K562 (cell line): Measurements from ENCODE around the gene TPM4. TPM values are rescaled to one million over a fixed set of nuclear protein-coding genes. Genes with fewer than 3 reads are reported as not detected.

ENCODE experiments used
- ARNT ChIP-seq, 2 experiments: fragments of 450-650 bp; IDR thresholded peaks; 2 replicates each; pipeline ENCODE4 v1.6.1; 2016; ENCODE audit warnings: mild to moderate bottlenecking in 1 of 2
- CHD4 ChIP-seq: fragments of 200-600 bp; sonication (generic); IDR thresholded peaks from 3 replicates; pipeline ENCODE4 v1.6.1; 2012; ENCODE audit warnings: low read depth, mild to moderate bottlenecking, mixed read lengths, low read length, inconsistent platforms; ENCODE audit not compliant: insufficient read depth, insufficient replicate concordance, poor library complexity, severe bottlenecking
- CSDE1 ChIP-seq, 2 experiments: fragments of 450-650 bp; IDR thresholded peaks; 2 replicates each; pipeline ENCODE4 v1.6.1; 2016; ENCODE audit warnings: mild to moderate bottlenecking in 1 of 2
- CTCF ChIP-seq, 3 experiments: IDR thresholded peaks in 2 of 3; conservative IDR thresholded peaks in 1 of 3; 2 replicates each; pipeline ENCODE4 v1.5.1; 2011 to 2012; ENCODE audit warnings: low read length in 3 of 3, mild to moderate bottlenecking in 3 of 3, control low read depth in 2 of 3, improper control_type of control experiment in 1 of 3, inconsistent platforms in 1 of 3, low read depth in 1 of 3, mixed read lengths in 1 of 3, moderate library complexity in 1 of 3; ENCODE audit not compliant: insufficient read depth in 2 of 3
- E4F1 ChIP-seq: fragments of 250-450 bp; sonication (Bioruptor Pico); IDR thresholded peaks from 2 replicates; pipeline ENCODE4 v1.5.0; 2021; ENCODE audit warnings: mild to moderate bottlenecking, borderline replicate concordance
- PATZ1 ChIP-seq: fragments of 250-450 bp; sonication (Bioruptor Pico); IDR thresholded peaks from 2 replicates; pipeline ENCODE4 v1.5.0; 2020; ENCODE audit warnings: mild to moderate bottlenecking, borderline replicate concordance
- PRDM10 ChIP-seq: fragments of 450-650 bp; IDR thresholded peaks from 2 replicates; pipeline ENCODE4 v1.6.1; 2018; ENCODE audit not compliant: partially characterized antibody
- RFX7 ChIP-seq: fragments of 250-450 bp; sonication (Bioruptor Pico); IDR thresholded peaks from 2 replicates; pipeline ENCODE4 v1.5.1; 2021; ENCODE audit warnings: mild to moderate bottlenecking
- ZKSCAN1 ChIP-seq: fragments of 150-350 bp; IDR thresholded peaks from 2 replicates; pipeline ENCODE4 v1.6.1; 2016; ENCODE audit warnings: low read depth, low read length
- polyA plus RNA-seq, 8 experiments: library from polyadenylated mRNA; depleted of rRNA in 4 of 8; stranded (reverse) in 5 of 8; unstranded in 3 of 8; fragments of >200 nt; fragmentation: Nextera tagmentation in 2 of 8; fragmentation: Illumina TruSeq in 1 of 8; extraction: Ambion mirVana in 2 of 8; extraction: Trizol in 1 of 8; gene quantifications; 2 replicates each; pipeline versions ENCODE4 v1.2.1 to v1.2.3, GENCODE V29; 2011 to 2014; ENCODE audit warnings: inconsistent platforms in 1 of 8, missing spikeins in 1 of 8
- total RNA-seq, 7 experiments: library from RNA; depleted of rRNA in 6 of 7; stranded (reverse); fragments of >200 nt in 6 of 7; fragmentation: Illumina TruSeq in 2 of 7; extraction: Trizol in 2 of 7; gene quantifications; 2 replicates each; pipeline versions ENCODE4 v1.2.1 to v1.2.3, GENCODE V29; 2011 to 2021; ENCODE audit warnings: low replicate concordance in 1 of 7

The TPM4 gene
- total and polyA plus RNA-seq, 9 of the 15 experiments (the other 6 are each of a cell fraction or from before 2014, with no cell fraction given) = 28.1 to 111 (median 77.4) TPM

- TF ChIP-seq E4F1 (CRISPR knock-in tag) = no peak
- no peak for TF ChIP-seq PRDM10
- peak; percentile 57 to 69 (median 66) for TF ChIP-seq CTCF (IDR thresholded peaks at IDR 0.05 in 2 of 3, conservative IDR thresholded peaks at IDR 0.05 in 1 of 3; ENCODE audit: insufficient read depth in 2 of 3, low read depth in 1 of 3, low read length in 3 of 3)
- TF ChIP-seq CHD4 = peak; percentile 89
- peak in 1 of 2 experiments; percentile 88; a peak in 2 of 4 replicates for TF ChIP-seq ARNT (IDR thresholded peaks at IDR 0.05)
- no peak for TF ChIP-seq CSDE1 (IDR thresholded peaks at IDR 0.05)
- no peak for TF ChIP-seq PATZ1 (CRISPR knock-in tag)
- TF ChIP-seq ZKSCAN1 = no peak
- no peak for TF ChIP-seq RFX7 (CRISPR knock-in tag)
Observed at GRCh38 chr19:16066611-16067104, 9.6 kb upstream of the TPM4 start (continued).
